NOMO-1 treated with DMSO at 0.1 percent for 48 hours (cell line): Measurements from ENCODE around the gene ARMC10.
"Not testable (repeated sequence)": the region's sequence is repeated elsewhere in the genome, so short reads cannot be mapped to it uniquely, and the experiment has no call there.

ENCODE experiments used
- DNase-seq: peaks from one replicate; lab custom pipeline; 2025; ENCODE audit not compliant: unreplicated experiment; lab: John Stamatoyannopoulos, UW

ARMC10 gene

DNA sequence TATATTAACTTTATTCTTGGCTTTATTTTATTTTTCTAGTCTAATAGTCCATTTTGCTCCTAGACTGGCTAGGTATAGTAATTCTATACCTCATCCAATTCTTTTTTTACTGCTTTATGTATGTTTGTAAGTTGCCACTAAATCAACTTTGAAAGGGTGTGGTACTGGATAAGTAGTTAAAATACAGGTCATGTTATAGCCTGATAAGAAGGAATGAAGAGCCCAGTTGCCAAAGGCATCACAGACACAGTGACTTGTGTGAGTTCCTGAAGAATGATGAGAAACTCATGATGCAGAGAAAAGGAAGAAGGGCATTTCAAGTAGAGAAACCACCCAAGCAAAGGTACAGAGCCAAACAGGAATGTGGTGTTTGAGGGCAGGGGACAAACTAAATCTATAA is 46.7 kb downstream of the ARMC10 start:
- DNase-seq, result no peak

DNA sequence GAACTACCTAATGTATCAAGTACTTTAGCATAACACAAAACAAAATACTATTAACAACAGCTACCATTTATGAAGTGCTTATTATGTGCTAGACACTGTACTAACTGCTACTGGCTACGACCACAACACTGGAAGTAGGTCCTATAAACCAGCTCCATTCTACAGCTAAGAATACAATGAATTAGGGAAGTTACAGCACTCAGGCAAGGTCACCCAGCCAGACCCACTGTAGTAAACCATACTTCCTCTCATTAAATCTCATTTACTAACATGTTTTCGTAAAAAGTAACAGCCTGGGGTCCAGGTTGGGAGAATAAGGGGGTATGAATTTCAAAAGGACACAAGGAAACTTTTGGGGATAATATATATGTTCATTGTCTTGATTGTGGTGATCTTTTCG is 48.6 kb downstream of the ARMC10 start:
- no peak for DNase-seq

DNA sequence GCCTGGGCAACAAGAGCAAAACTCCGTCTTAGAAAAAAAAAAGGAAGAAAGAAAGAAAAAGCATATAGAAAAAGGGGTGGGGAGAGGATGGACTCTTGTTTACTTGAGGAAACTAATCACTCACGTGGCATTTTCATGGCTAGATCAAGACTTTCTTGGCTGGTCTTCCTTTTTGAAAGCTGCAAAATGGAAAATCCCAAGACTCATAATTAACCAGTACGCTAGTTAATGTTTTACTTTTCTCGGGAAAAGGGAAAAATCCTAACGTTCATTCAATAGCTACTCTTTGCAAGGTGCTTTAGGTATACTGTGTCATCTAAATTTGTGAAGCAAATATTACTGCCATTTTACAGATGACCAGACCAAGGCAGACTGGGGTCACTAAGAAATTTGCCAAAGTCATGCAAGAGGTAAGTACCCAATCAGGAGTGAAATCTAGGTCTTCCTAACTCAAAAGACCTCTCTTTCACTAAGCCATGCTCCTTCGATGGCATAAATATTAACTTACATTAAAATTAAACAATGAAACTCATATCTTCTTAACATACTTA is 49.6 kb downstream of the ARMC10 start:
- DNase-seq, result no peak

DNA sequence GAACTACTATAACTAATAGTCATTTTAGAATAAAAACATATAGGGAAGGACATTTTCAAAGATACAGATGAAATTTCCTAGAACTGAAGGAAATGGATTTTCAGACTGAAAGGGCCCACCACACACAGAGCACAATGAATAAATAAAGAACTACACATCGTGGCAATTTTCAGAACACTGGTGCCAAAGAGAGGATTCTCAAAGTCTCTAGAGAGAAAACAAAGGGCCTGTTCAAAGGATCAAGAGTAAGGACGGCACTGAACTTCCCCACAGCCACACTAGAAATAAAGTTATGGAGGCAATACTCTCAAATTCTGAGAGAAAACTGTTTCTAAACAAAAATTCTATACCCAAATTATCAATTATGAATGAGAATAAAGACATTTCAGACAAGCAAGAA is 52.1 kb downstream of the ARMC10 start:
- DNase-seq, result no peak

DNA sequence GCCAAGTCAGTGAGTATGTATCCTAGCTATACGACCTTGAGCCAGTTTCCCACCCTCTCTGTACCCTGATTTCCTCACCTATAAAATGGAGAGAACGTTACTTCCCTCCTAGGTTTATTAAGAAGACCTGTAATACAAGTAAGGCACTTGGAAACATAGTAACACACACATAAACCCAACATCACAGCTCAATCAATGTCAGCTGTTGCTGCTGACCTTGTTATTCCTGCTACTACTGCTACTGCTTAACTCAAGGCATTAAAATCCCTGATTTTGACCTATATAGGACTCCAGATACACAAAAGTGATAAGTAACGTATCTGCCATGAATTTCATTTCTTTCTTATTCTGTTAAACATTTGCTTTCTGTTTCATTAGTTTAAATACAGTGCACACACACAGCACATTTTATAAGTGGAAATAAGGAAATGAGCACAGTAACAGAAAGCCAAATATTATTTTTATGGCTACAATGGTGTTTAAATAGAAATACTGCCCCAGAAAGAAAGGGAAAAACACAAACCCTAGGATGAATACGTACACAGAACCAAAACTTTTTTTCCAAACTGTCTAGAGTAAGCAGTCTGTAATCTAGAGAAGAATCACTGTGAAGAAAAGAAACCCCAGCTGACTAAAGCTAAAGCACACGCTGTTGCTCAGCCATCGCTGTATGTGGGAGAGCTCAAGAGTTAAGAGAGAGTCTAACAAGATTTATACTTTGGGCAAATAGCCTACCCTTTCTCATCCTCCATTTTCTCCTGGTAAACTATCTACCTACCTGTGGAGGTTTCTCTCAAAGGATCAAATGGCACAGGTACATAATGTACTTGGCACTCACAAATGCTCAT is 55.0 kb downstream of the ARMC10 start:
- DNase-seq, result no peak

DNA sequence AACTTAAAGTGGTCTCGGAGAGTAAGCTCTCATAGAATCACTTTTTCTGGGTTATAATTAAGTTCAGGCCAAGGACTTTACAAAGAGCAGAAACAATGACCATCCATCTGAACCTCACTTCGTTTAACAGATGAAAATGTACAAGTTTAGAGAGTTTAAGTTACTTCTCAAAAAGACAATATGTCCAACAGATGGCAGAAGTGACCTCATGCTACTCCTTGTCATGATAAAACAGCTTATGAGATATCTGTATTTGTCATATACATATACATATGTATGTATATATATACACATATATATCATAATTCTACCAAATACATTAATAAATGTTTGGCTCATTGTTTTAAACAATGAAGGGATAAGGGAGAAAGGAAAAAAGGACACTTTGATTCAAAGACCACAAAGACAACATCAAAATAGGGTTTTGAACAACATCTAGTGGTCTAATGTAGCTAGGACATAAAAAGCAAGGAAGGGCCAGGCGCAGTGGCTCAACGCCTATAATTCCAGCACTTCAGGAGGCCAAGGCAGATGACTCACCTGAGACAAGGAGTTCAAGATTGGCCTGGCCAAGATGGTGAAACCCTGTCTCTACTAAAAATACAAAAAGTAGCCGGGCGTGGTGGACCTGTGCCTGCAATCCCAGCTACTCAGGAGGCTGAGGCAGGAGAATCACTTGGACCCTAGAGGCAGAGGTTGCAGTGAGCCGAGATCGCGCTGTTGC is 56.1 kb downstream of the ARMC10 start:
- no peak for DNase-seq

DNA sequence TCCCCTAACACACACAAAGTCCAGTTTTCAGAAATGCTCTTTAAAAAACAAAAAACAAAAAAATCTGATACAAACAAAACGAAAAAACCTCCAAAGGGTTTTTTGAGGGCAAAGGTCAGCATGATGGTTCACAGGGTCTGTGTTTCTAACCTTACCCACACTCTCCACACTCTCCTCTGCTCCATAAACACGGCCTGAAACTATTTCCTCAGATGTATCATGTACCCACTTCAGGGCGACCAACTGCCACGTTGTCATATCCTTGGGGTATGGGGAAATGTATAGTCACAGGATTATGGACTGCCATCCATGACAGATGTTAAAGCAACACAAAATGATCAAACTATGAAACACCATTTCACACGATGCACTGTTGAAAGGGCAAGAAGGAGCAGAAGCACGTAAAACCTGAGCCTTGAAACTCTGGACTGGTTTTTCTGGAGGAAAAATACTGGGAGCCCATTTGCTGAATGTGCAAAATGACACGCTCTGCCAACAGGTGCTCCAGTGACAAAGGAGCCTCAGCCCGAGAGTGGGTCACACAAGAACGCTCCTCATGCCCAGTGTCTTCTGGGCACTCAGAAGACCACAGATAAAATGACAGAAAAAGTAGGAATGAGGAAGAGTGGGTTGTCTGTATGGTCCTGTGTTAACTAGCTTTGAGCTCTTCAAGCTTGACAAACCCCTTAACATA is 58.2 kb downstream of the ARMC10 start:
- no peak for DNase-seq

GRCh38 chr7:103134836-103135554 is 60.1 kb downstream of the ARMC10 start:
- DNase-seq, result no peak

- DNase-seq, result no peak
These were observed 65.1 kb downstream of the ARMC10 start for GRCh38 chr7:103140061-103140460.

DNA sequence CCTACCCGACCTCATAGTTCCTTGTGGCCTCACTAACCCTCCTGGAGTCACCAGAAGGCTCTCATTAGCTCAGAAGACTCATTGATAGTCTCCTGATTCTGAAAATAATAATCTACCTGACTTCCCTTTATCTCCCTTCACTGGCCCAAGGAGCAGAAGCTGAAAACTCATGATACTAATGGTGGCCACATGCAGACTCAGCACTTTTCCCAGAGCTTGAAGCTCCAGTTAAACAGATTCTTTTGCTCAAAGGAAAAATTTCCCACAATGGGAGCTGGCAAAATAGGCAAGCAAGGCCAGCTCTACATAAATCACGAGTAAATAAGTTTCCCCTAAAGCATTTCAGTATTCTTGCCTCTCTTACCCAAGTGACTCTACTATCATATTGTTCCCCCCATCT is 65.7 kb downstream of the ARMC10 start:
- DNase-seq, result no peak

DNA sequence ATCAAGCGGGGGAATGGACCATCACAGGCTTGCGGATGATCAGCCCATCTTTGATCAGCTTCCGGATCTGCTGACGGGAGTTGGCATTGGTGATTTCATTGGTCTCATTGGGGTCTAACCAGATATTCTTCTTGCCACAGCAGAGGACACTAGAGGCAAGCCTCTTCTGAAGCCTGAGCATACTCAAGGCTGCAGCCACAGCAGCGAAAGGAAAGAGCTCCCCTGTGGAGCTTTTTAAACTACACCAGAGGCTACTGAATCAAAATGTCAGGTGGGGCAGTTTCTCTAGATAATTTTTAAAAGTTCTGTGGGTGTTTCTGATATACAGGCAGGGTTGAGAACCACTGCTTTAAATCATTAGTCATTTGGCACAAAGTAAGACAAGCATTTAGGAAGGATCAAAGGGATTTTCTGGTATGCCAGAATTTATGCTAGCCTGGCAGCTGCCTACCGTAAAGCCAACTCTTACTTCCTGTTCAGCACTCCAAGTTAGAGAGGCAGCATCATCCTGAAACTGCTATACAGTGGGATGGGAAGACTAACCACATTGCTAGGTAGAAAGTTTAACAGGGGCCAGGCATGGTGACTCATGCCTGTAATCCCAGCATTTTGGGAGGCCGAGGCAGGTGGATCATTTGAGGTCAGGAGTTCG is 66.9 kb downstream of the ARMC10 start:
- DNase-seq, result no peak

GRCh38 chr7:103142494-103142893 is 67.6 kb downstream of the ARMC10 start:
- no peak for DNase-seq

- no peak for DNase-seq
These were observed 68.9 kb downstream of the ARMC10 start for GRCh38 chr7:103143868-103144267.

DNA sequence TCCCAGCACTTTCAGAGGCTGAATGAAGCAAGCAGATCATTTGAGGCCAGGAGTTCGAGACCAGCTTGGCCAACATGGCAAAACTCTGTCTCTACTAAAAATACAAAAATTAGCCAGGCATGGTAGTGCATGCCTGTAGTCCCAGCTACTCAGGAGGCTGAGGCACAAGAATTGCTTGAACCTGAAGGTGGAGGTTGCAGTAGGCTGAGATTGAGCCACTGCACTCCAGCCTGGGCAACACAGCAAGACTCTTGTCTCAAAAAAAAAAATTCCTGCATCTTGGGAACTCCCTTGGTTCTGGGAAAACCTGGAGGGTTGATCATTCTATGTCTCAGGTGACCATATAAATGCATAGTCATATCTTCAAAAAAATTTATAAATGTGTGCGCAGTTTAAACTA is 69.8 kb downstream of the ARMC10 start:
- DNase-seq, result not testable (repeated sequence)

DNA sequence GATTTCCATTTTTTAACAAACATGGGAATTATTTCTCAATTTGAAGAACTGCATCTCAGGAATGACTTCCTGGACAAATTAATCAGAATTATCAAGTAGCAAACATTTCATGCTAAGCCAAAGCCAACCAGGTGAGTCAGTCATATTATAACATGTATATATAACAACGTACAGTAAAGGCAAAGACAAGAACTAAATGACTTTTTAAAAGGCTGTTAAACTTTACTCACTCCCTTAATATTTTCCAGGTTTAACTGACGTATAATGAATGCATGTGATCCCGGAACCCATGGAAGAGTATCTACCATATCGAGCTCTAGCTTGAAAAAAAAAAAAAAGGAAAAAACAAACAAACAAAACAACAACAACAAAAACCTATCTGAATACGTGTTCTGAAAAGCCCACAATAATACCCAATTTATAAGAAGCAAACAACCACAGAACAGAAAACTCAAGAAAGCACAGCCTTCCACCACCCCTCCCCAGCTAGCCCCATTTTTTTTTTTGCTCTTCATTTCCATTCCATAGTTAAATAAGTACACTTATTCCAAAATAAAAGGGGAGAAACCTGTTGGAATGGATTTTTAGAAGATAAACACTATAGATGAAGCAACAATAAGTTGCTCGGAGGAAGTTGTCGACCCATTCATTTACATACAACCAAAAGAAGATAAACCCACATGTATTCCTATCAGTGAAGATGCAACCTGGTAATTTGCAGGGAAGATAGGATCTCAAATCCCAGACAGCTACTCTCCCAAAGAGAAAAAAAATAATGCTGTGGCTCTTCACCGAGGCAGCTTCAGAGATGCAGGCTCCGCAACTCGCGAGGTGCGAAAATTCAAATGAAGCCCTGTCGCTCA is 73.4 kb downstream of the ARMC10 start:
- no peak for DNase-seq
